Measurements from ENCODE around the gene PPP2R5A. TPM values are rescaled to one million over a fixed set of nuclear protein-coding genes. Genes with fewer than 3 reads are reported as not detected.

The PPP2R5A gene
- total and polyA plus RNA-seq, 2 of the 13 experiments (the other 11 are each of a cell fraction or from before 2014, with no cell fraction given): 22.0 to 31.4 TPM

DNA sequence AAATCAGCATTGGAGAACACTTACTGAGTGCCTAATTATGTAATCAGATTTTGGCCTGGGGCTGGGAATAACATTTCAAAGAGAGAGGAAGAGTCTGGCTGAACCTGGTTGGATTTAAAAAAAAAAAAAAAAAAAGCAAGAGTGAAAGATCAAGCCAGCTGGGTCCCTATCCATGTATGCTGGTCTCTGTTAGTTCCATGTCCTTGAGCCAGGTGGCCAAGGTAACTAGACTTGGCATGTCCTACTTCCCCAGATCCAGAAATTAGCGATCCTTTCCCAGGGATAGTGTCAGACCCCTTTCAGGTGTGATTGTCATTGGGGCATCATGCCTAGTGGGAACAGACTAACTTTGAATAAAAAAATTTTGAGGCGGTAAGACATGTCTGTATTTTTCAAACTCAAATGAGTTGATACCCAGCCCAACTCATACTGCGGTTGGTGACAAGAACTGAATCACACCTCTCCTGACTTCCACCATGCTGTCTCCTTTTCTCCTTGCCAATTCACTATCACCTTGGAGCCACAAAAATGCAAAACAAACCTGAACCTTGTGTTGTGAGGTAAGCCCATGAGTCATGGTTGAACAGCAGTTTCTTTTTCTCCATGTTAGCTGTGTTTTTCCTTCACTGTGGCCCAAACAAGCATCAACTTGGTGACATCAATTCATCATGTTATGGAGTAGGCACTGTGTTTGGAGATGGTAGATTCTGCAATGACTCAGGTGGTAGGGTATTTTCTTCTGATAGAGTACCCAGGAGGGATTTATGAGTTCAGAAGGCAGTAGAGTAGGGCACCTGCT is 24.5 kb upstream of the PPP2R5A start:
- Histone ChIP-seq H3K27ac (ENCODE audit: extremely low read length, insufficient read depth, low read length) (peak overlapping the region; percentile 1), H3K9ac (ENCODE audit: insufficient read depth, low read depth, low read length) (peak overlapping the region; percentile 50; the same call in 1 of the 2 replicates), H3K79me2 (ENCODE audit: insufficient read depth, low read length) (no peaks in the 10 kb centered on the region), H4K20me1 (ENCODE audit: insufficient read depth, low read length) (no peaks in the 10 kb centered on the region), H3K36me3 (replicated peaks in 1 of 2; ENCODE audit: control insufficient read depth in 1 of 2, insufficient read depth in 2 of 2, low read length in 2 of 2) (no peaks in the 10 kb centered on the region), H3K4me3 (replicated peaks in 1 of 3; ENCODE audit: insufficient read depth in 1 of 3, low read depth in 2 of 3, low read length in 3 of 3) (no peak overlapping the region; a peak in 1 of 6 replicates), H3K4me1 (ENCODE audit: insufficient read depth, low read length) (peaks cover 64% of the 10 kb centered on the region), H2AFZ (ENCODE audit: low read length) (peak overlapping the region; percentile 6), H3K9me3 (ENCODE audit: low read length) (no peaks in the 10 kb centered on the region), H3K4me2 (ENCODE audit: low read depth, low read length) (peak overlapping the region; percentile 43), H3K27me3 (ENCODE audit: control insufficient read depth in 1 of 2, insufficient read depth in 2 of 2, low read length in 2 of 2) (no peaks in the 10 kb centered on the region)
- FAIRE-seq (peak; percentile 23), ATAC-seq (peak; percentile 60), DNase-seq (ENCODE audit: low spot score) (peak; percentile 76)
- ChIA-PET CTCF (ENCODE audit: low intra/inter-chr PET ratio, low total read pairs) (no interaction called here), POLR2A (interaction anchor here (1.0 to 2.4 kb wide), 5 partner anchors 18 to 35 kb away, joined by 4 to 12 read pairs (median 8); no protein-coding TSS in a partner anchor)
- in situ Hi-C loops (cut with HindIII; ENCODE audit: extremely low pct_ligation_motif_present, low pct_unique_long_range_greater_than_20kb) (no loop called here), intact Hi-C loops (cut with micrococcal nuclease; ENCODE audit: unreplicated experiment) (no loop called here)
- 41% methylated on average over 3 of the region's 3 CpGs for WGBS (ENCODE audit: low lambda C conversion rate)
- no TSS peak for BruUV-seq (replicated peaks)
- no peak for TF ChIP-seq ZBTB8A (CRISPR knock-in tag; IDR thresholded peaks at IDR 0.05; ENCODE audit: borderline replicate concordance, low read depth)
- TF ChIP-seq ATF7 (IDR thresholded peaks at IDR 0.05): 0 out of 2 replicates have a peak, but pooled peaks have one; percentile 22
- TF ChIP-seq ATF7 (CRISPR knock-in tag; IDR thresholded peaks at IDR 0.05): no peak
- TF ChIP-seq, protein P1, sequence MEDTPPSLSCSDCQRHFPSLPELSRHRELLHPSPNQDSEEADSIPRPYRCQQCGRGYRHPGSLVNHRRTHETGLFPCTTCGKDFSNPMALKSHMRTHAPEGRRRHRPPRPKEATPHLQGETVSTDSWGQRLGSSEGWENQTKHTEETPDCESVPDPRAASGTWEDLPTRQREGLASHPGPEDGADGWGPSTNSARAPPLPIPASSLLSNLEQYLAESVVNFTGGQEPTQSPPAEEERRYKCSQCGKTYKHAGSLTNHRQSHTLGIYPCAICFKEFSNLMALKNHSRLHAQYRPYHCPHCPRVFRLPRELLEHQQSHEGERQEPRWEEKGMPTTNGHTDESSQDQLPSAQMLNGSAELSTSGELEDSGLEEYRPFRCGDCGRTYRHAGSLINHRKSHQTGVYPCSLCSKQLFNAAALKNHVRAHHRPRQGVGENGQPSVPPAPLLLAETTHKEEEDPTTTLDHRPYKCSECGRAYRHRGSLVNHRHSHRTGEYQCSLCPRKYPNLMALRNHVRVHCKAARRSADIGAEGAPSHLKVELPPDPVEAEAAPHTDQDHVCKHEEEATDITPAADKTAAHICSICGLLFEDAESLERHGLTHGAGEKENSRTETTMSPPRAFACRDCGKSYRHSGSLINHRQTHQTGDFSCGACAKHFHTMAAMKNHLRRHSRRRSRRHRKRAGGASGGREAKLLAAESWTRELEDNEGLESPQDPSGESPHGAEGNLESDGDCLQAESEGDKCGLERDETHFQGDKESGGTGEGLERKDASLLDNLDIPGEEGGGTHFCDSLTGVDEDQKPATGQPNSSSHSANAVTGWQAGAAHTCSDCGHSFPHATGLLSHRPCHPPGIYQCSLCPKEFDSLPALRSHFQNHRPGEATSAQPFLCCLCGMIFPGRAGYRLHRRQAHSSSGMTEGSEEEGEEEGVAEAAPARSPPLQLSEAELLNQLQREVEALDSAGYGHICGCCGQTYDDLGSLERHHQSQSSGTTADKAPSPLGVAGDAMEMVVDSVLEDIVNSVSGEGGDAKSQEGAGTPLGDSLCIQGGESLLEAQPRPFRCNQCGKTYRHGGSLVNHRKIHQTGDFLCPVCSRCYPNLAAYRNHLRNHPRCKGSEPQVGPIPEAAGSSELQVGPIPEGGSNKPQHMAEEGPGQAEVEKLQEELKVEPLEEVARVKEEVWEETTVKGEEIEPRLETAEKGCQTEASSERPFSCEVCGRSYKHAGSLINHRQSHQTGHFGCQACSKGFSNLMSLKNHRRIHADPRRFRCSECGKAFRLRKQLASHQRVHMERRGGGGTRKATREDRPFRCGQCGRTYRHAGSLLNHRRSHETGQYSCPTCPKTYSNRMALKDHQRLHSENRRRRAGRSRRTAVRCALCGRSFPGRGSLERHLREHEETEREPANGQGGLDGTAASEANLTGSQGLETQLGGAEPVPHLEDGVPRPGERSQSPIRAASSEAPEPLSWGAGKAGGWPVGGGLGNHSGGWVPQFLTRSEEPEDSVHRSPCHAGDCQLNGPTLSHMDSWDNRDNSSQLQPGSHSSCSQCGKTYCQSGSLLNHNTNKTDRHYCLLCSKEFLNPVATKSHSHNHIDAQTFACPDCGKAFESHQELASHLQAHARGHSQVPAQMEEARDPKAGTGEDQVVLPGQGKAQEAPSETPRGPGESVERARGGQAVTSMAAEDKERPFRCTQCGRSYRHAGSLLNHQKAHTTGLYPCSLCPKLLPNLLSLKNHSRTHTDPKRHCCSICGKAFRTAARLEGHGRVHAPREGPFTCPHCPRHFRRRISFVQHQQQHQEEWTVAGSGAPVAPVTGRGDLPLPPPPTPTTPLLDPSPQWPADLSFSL (CRISPR knock-in tag; IDR thresholded peaks at IDR 0.05): no peak
- TF ChIP-seq, protein P2, sequence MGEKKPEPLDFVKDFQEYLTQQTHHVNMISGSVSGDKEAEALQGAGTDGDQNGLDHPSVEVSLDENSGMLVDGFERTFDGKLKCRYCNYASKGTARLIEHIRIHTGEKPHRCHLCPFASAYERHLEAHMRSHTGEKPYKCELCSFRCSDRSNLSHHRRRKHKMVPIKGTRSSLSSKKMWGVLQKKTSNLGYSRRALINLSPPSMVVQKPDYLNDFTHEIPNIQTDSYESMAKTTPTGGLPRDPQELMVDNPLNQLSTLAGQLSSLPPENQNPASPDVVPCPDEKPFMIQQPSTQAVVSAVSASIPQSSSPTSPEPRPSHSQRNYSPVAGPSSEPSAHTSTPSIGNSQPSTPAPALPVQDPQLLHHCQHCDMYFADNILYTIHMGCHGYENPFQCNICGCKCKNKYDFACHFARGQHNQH (CRISPR knock-in tag; IDR thresholded peaks at IDR 0.05): 0 out of 2 replicates have a peak, but pooled peaks have one; percentile 24
- peak; percentile 30; the same call in 1 of the 2 replicates for TF ChIP-seq KAT8 (CRISPR knock-in tag; IDR thresholded peaks at IDR 0.05)
- TF ChIP-seq FOXK1 (CRISPR knock-in tag; IDR thresholded peaks at IDR 0.05; ENCODE audit: borderline replicate concordance, low read depth): peak; percentile 38; the same call in 1 of the 2 replicates
- 0 out of 2 replicates have a peak, but pooled peaks have one; percentile 56 for TF ChIP-seq RARA (CRISPR knock-in tag; IDR thresholded peaks at IDR 0.05)
- TF ChIP-seq ZNF383 (CRISPR knock-in tag; IDR thresholded peaks at IDR 0.05; ENCODE audit: borderline replicate concordance): no peak
- TF ChIP-seq POGZ (CRISPR knock-in tag; IDR thresholded peaks at IDR 0.05): 0 out of 2 replicates have a peak, but pooled peaks have one; percentile 21
- peak; percentile 72 for TF ChIP-seq SAP130 (CRISPR knock-in tag; IDR thresholded peaks at IDR 0.05; ENCODE audit: low read depth)
- TF ChIP-seq, protein P3, sequence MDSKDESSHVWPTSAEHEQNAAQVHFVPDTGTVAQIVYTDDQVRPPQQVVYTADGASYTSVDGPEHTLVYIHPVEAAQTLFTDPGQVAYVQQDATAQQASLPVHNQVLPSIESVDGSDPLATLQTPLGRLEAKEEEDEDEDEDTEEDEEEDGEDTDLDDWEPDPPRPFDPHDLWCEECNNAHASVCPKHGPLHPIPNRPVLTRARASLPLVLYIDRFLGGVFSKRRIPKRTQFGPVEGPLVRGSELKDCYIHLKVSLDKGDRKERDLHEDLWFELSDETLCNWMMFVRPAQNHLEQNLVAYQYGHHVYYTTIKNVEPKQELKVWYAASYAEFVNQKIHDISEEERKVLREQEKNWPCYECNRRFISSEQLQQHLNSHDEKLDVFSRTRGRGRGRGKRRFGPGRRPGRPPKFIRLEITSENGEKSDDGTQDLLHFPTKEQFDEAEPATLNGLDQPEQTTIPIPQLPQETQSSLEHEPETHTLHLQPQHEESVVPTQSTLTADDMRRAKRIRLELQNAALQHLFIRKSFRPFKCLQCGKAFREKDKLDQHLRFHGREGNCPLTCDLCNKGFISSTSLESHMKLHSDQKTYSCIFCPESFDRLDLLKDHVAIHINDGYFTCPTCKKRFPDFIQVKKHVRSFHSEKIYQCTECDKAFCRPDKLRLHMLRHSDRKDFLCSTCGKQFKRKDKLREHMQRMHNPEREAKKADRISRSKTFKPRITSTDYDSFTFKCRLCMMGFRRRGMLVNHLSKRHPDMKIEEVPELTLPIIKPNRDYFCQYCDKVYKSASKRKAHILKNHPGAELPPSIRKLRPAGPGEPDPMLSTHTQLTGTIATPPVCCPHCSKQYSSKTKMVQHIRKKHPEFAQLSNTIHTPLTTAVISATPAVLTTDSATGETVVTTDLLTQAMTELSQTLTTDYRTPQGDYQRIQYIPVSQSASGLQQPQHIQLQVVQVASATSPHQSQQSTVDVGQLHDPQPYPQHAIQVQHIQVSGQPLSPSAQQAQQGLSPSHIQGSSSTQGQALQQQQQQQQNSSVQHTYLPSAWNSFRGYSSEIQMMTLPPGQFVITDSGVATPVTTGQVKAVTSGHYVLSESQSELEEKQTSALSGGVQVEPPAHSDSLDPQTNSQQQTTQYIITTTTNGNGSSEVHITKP (CRISPR knock-in tag; IDR thresholded peaks at IDR 0.05; ENCODE audit: low read depth): 0 out of 2 replicates have a peak, but pooled peaks have one; percentile 7

All from HepG2 (cell line).